Body of pancreas (tissue), 4 donors: ENCODE results near the gene ZNG1F. TPM values are rescaled to one million over a fixed set of nuclear protein-coding genes. Genes with fewer than 3 reads are reported as not detected.
"Not testable (repeated sequence)": the region's sequence is repeated elsewhere in the genome, so short reads cannot be mapped to it uniquely, and the experiment has no call there.

Experiments used
- ATAC-seq: fragments of 150-250 bp; one replicate; pipeline ENCODE4 v1.9.1; 2016
- DNase-seq, 4 donors: peaks; one replicate each; pipeline ENCODE4 v3.0.0-alpha.2; 2019
- H3K27ac ChIP-seq, 4 donors: fragments of 200-600 bp; sonication (generic); 1 replicate in 3 of 4; 2 replicates in 1 of 4; pipeline versions ENCODE4 v1.5.1 to v1.6.1; 2016 to 2019; ENCODE audit warnings: mild to moderate bottlenecking in 1 of 4, mixed read lengths in 1 of 4, moderate library complexity in 1 of 4
- H3K27me3 ChIP-seq, 2 donors: fragments of 200-600 bp; sonication (generic); one replicate each; pipeline ENCODE4 v1.6.0; 2016; ENCODE audit warnings: mild to moderate bottlenecking in 1 of 2
- H3K36me3 ChIP-seq, 2 donors: fragments of 200-600 bp; sonication (generic); replicated peaks in 1 of 2; 2 replicates each; pipeline ENCODE4 v1.5.1; 2016; ENCODE audit warnings: low read depth in 2 of 2; ENCODE audit not compliant: insufficient read depth in 1 of 2
- H3K4me1 ChIP-seq: fragments of 200-600 bp; sonication (generic); one replicate; pipeline ENCODE4 v1.6.0; 2016
- H3K4me3 ChIP-seq, 2 donors: fragments of 200-600 bp; sonication (generic); 1 replicate in 1 of 2; 2 replicates in 1 of 2; pipeline ENCODE4 v1.5.1; 2016 to 2019
- H3K9me3 ChIP-seq, 3 donors: fragments of 200-600 bp; sonication (generic); 1 replicate in 2 of 3; 2 replicates in 1 of 3; pipeline ENCODE4 v1.5.1; 2016
- POLR2A ChIP-seq, 3 donors: fragments of 450-650 bp; IDR thresholded peaks; one replicate each; pipeline ENCODE4 v1.6.1; 2016; ENCODE audit warnings: antibody characterized with exemption in 3 of 3, mild to moderate bottlenecking in 2 of 3
- WGBS, 2 donors: methylation state at CpG; one replicate each; pipeline ENCODE4 v1.1.5; 2017; 5-methylcytosine and 5-hydroxymethylcytosine counted together
- intact Hi-C: fragments of 100-400 bp; cut with DNase I; formaldehyde crosslinking; loops from one replicate; pipeline ENCODE4 v1.15.1; 2023
- total RNA-seq, 2 donors: library from RNA; depleted of rRNA; stranded (reverse); fragments of >200 nt; gene quantifications; one replicate each; pipeline ENCODE4 v1.1.0, GENCODE V29; 2016
- TF ChIP-seq, protein P1 (sequence below), 7 experiments: fragments of 450-650 bp in 4 of 7; fragments of 200-600 bp in 3 of 7; sonication (generic) in 3 of 7; IDR thresholded peaks; one replicate each; pipeline ENCODE4 v1.5.1; 2016 to 2019; ENCODE audit warnings: antibody characterized with exemption in 7 of 7

ZNG1F gene
- total RNA-seq, 2 donors from 2014 or later: 9.3 to 19.8 TPM

- no peaks in the 10 kb centered on the region for H3K9me3 ChIP-seq
- ATAC-seq (peak; percentile 68), DNase-seq (peak in 1 of 4 donors; percentile 9)
- no peaks in the 10 kb centered on the region for H3K27me3 ChIP-seq
- intact Hi-C loops: no loop called here
- no peak for TF ChIP-seq POLR2A (IDR thresholded peaks at IDR 0.05)
- TF ChIP-seq, protein P1, sequence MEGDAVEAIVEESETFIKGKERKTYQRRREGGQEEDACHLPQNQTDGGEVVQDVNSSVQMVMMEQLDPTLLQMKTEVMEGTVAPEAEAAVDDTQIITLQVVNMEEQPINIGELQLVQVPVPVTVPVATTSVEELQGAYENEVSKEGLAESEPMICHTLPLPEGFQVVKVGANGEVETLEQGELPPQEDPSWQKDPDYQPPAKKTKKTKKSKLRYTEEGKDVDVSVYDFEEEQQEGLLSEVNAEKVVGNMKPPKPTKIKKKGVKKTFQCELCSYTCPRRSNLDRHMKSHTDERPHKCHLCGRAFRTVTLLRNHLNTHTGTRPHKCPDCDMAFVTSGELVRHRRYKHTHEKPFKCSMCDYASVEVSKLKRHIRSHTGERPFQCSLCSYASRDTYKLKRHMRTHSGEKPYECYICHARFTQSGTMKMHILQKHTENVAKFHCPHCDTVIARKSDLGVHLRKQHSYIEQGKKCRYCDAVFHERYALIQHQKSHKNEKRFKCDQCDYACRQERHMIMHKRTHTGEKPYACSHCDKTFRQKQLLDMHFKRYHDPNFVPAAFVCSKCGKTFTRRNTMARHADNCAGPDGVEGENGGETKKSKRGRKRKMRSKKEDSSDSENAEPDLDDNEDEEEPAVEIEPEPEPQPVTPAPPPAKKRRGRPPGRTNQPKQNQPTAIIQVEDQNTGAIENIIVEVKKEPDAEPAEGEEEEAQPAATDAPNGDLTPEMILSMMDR (IDR thresholded peaks at IDR 0.05): no peak
- no peak overlapping the region for H3K27ac ChIP-seq
- H3K4me1 ChIP-seq: no peaks in the 10 kb centered on the region
- WGBS, 2 donors: 43 to 46% methylated on average over 7 of the region's 7 CpGs
- H3K36me3 ChIP-seq: no peaks in the 10 kb centered on the region
- no peak overlapping the region for H3K4me3 ChIP-seq
Measured at GRCh38 chr9:41229408-41230401, 40.6 kb upstream of the ZNG1F start.

DNA sequence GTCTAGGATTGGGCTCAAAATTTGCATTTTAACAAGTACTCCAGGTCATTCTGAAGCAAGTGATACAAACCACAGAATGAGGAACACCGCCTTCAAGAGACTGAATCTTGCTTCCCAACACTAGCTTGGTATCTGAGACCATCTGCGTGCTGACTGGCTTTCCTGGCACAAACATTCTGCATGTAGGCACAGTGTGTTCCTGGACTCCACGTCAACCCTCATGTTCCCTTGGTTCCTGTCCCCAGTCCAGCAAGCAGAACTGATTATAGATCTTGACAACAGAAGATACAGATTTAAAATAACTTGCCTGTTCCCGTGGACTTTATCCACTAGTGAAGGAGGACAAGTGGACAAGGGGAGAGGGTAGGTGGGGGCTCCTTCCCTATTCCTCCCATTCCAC is 30.7 kb upstream of the ZNG1F start:
- 47 to 50% methylated on average over 1 to 2 of the region's 4 CpGs for WGBS, 2 donors
- DNase-seq: peak in 3 of 4 donors; percentile 12 to 45 (median 32)
- H3K27me3 ChIP-seq, H3K4me1 ChIP-seq, ATAC-seq, H3K36me3 ChIP-seq, H3K4me3 ChIP-seq, H3K27ac ChIP-seq, intact Hi-C loops, H3K9me3 ChIP-seq: not testable (repeated sequence)

DNA sequence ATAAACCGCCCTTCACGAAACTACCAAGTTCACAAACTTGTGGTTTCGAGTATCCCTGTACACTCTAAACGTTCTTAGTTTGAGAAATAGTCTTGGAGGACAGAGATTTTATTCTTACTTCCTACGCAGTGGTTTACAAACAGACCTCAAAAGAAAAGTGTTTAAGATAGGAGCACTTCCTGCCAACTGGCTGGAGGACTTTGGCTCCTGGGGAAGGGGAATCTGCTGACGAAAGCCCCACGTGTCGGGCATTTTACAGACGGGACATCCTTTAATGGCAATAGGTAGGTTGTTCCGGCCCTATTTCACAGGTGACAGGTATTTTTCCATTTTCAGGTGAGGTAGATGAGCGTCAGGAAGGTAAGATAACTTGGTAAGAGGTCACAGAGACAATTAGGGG is 678 bp downstream of the ZNG1F start:
- H3K27me3 ChIP-seq, H3K4me1 ChIP-seq, intact Hi-C loops, ATAC-seq, H3K9me3 ChIP-seq, H3K4me3 ChIP-seq, H3K27ac ChIP-seq, DNase-seq, H3K36me3 ChIP-seq: not testable (repeated sequence)
- WGBS, 2 donors: no CpG with 5 or more reads among the region's 11 CpGs

DNA sequence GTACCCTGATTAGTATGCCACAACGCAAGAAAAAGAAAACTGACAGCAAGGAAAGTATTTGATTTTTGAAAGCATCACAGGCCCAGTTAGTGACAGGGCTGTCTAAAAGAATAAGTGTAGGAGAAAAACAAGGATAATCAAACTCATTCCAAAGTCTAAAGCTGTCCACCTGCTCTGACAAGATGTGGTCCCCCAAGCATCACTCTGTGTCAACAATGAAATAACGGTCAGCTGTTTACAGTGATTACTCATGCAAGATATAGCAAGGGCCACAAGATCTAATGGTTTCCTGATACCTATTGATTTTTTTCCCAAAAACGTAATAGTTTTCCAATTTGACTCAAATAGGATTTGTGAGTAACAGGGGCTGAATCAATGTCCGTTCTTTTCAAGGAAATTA is 14.1 kb downstream of the ZNG1F start:
- intact Hi-C loops, H3K9me3 ChIP-seq, DNase-seq, H3K27me3 ChIP-seq, H3K4me3 ChIP-seq, H3K4me1 ChIP-seq, ATAC-seq, H3K27ac ChIP-seq, H3K36me3 ChIP-seq: not testable (repeated sequence)
- 28 to 31% methylated on average over 3 to 4 of the region's 4 CpGs for WGBS, 2 donors

DNA sequence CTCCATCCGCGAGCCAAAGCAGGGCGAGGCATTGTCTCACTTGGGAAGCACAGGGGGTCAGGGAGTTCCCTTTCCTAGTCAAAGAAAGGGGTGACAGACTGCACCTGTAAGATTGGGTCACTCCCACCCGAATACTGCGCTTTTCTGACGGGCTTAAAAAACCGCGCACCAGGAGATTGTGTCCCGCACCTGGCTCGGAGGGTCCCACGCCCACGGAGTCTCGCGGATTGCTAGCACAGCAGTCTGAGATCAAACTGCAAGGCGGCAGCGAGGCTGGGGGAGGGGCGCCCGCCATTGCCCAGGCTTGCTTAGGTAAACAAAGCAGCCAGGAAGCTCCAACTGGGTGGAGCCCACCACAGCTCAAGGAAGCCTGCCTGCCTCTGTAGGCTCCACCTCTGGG is 39.0 kb downstream of the ZNG1F start:
- H3K27me3 ChIP-seq, H3K9me3 ChIP-seq, intact Hi-C loops, H3K36me3 ChIP-seq, H3K4me3 ChIP-seq, H3K4me1 ChIP-seq, H3K27ac ChIP-seq, ATAC-seq, DNase-seq: not testable (repeated sequence)
- WGBS, 2 donors: 85% methylated on average over 6 of the region's 18 CpGs; no CpG with 5 or more reads in 1 of the 2 donors

- H3K4me1 ChIP-seq, H3K4me3 ChIP-seq, H3K9me3 ChIP-seq, DNase-seq, ATAC-seq, intact Hi-C loops, H3K36me3 ChIP-seq, H3K27ac ChIP-seq, H3K27me3 ChIP-seq: not testable (repeated sequence)
- WGBS, 2 donors: 50 to 65% methylated on average over 1 to 2 of the region's 2 CpGs
Measured at GRCh38 chr9:41141878-41142277, 47.2 kb downstream of the ZNG1F start.

- no CpG with 5 or more reads among the region's 15 CpGs for WGBS, 2 donors
- not testable (repeated sequence) for H3K27ac ChIP-seq
Measured at GRCh38 chr9:41128581-41128980, 60.5 kb downstream of the ZNG1F start, which contains the start of gene FOXD4L6. FOXD4L6 (minus strand) TSS chr9:41128681; CDS start chr9:41128383, 298 bp downstream.

DNA sequence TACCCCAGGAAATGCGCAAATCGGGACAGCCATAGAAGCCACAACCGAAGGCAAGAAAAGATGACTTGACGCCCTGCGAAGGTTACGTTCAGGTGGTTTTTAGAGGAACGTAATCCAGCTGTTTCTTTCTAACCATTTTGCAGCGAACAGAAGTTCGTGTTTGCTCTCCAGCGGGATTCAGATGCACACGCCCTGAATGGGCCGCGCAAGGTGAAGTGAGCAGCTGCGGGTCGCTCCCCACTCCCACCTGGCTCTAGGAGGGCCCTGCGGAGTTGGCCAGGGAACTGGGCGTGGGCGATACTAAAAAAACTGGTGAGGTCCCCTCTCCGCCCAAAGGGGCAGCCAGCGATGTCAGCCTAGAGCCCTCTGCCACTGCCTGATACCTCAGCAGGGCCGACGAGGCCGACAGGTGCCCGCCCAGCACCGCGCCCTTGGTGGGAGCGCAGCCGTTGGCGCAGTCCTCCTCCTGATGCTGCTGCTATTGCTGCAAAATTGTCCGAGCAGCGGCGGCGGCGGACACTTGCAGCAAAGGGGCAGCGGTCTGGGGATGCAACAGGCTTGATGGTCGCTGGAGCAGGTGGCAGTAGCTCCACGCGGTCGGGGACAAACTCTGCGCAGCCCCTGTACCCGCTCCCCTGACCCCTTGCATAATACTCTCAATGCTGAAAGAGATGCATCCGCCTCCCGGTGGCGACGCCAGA is 62.2 kb downstream of the ZNG1F start:
- H3K27ac ChIP-seq, DNase-seq, H3K4me3 ChIP-seq, H3K9me3 ChIP-seq, H3K36me3 ChIP-seq, H3K27me3 ChIP-seq, H3K4me1 ChIP-seq, intact Hi-C loops, ATAC-seq: not testable (repeated sequence)
- 5% methylated on average over 12 of the region's 45 CpGs; no CpG with 5 or more reads in 1 of the 2 donors for WGBS, 2 donors

More at GRCh38 chr9:41128581-41128980, 60.5 kb downstream of the ZNG1F start, which contains the start of gene FOXD4L6:
- H3K36me3 ChIP-seq, H3K4me1 ChIP-seq, DNase-seq, H3K9me3 ChIP-seq, intact Hi-C loops, ATAC-seq, H3K4me3 ChIP-seq, H3K27me3 ChIP-seq: not testable (repeated sequence)

DNA sequence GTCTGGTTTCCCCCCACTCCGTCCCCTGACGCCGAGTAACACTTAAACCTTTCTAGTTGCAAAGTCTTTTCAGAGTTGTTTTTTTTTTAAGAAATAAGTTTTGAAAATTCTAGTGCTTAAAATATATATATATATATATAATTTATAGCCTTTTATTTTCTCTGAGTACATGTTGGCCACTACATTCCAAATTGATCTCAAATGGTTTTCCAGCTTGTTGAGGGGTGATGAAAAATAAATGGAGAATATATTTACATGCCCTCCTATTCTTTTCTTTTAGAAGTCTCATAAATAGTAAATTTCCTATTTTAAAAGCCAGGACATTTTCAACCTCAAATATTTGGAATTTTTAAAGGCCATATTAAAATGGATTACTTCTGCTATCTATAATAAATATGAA is 63.2 kb downstream of the ZNG1F start:
- not testable (repeated sequence) for ATAC-seq

DNA sequence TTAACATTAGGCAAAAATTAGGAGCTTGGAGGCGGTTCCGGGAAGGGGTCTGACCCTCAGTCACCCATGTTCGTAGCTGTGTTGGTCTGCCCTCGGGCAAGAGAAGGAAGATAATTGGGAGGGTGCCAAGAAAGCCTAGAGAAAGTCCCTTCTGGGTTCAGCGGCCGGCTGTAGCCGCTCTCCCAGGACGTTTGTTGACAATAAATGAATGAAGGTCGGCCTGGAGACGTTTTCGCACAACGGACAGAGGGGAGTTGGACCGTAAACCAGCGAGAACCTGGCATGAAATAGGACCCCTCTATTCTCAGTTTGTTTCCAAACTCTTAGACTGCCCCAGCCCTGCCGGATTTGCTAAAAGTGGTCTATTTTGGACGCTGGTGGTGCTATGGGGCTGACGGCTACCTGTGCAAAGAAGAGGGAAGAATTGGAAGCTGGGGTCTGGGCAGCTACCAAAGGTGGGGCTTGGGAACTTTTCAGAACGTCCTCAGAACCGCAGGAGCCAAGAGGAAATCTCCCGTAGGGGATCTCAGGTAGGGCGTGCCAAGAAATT is 63.9 kb downstream of the ZNG1F start:
- H3K27me3 ChIP-seq, H3K36me3 ChIP-seq, intact Hi-C loops, ATAC-seq, H3K9me3 ChIP-seq, H3K4me3 ChIP-seq, DNase-seq, H3K4me1 ChIP-seq, H3K27ac ChIP-seq: not testable (repeated sequence)
- WGBS, 2 donors: no CpG with 5 or more reads among the region's 21 CpGs

More for the DNA sequence above, 63.2 kb downstream of the ZNG1F start:
- DNase-seq, H3K4me3 ChIP-seq, H3K36me3 ChIP-seq, H3K27me3 ChIP-seq, H3K9me3 ChIP-seq, H3K27ac ChIP-seq, H3K4me1 ChIP-seq, intact Hi-C loops: not testable (repeated sequence)
- 20 to 24% methylated on average over 1 to 3 of the region's 3 CpGs for WGBS, 2 donors
